HCT116 (cell line): Measurements from ENCODE around the gene AFF1.

Experiments
- EZH2 ChIP-seq: fragments of 200-600 bp; sonication (generic); IDR thresholded peaks from 2 replicates; pipeline ENCODE4 v1.6.1; 2017; ENCODE audit warnings: antibody characterized with exemption, mixed run types
- POLR2A ChIP-seq: IDR thresholded peaks from 2 replicates; pipeline ENCODE4 v1.7.0; 2011; ENCODE audit warnings: borderline replicate concordance; ENCODE audit not compliant: insufficient read depth, insufficient read length; ENCODE audit errors: extremely low read depth
- POLR2AphosphoS5 ChIP-seq: IDR thresholded peaks from 2 replicates; pipeline ENCODE4 v1.6.1; 2011; ENCODE audit warnings: mild to moderate bottlenecking, low read depth, low read length, moderate library complexity
- RAD21 ChIP-seq: IDR thresholded peaks from 2 replicates; pipeline ENCODE4 v1.6.1; 2012; ENCODE audit warnings: low read depth, mild to moderate bottlenecking
- YY1 ChIP-seq: IDR thresholded peaks from 2 replicates; pipeline ENCODE4 v1.6.1; 2011; ENCODE audit warnings: low read length, low read depth, moderate library complexity, mild to moderate bottlenecking; ENCODE audit not compliant: insufficient replicate concordance; ENCODE audit errors: extremely low read depth
- TF ChIP-seq, protein P1 (sequence below): IDR thresholded peaks from 2 replicates; pipeline ENCODE4 v1.6.1; 2011; ENCODE audit warnings: mild to moderate bottlenecking, low read length, moderate library complexity; ENCODE audit not compliant: insufficient replicate concordance; ENCODE audit errors: extremely low read depth
- TF ChIP-seq, protein P2 (sequence below), 3 experiments: fragments of 200-600 bp in 1 of 3; sonication (generic) in 1 of 3; IDR thresholded peaks in 2 of 3; conservative IDR thresholded peaks in 1 of 3; 2 replicates each; pipeline ENCODE4 v1.5.1; 2012 to 2017; ENCODE audit warnings: low read depth in 2 of 3, low read length in 2 of 3, antibody characterized with exemption in 1 of 3, borderline replicate concordance in 1 of 3, control low read depth in 1 of 3, mild to moderate bottlenecking in 1 of 3, mixed read lengths in 1 of 3, mixed run types in 1 of 3, moderate library complexity in 1 of 3; ENCODE audit not compliant: insufficient read depth in 1 of 3
- TF ChIP-seq, protein P3 (sequence below): IDR thresholded peaks from 2 replicates; pipeline ENCODE4 v1.6.1; 2012; ENCODE audit warnings: low read depth

DNA sequence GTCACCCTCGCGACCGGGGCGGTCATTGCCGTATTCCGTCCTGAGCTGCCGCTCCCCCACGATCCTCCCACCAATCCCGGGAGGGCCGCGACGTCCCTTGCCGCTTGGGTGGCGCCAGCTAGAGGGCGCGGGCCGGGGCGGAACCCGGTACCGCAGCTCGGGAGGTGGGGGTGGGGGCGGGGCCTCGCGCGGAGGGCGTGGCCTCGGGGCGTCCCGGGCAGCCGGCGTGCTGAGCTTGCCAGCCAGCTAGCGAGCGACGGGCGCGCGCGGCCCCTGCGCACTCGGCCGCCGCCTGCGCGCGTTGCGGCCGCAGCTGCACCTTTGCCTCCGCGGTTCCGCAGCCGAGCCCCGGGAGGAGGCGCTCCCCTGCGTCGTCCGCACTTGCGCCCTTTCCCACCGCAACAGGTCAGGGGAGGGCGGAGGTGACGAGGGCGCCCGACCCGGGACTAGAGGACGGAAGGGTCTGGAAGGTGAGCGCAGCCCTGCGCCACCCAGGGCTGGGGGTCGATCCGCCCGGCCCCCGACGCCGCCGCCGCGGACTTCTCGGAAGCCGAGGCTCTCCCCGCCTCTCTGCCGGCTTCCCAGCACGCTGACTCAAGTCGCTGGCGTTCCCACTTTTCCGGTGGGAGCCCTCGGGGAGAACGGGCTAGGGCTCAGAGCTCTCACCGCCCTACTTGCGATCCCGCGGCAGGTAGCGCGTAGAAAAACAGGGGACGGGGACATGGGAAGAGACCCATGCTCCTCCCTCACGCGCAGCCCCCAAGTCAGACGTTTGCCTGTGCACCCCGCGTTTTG lies at the start of gene AFF1:
- peak; percentile 60 for TF ChIP-seq YY1
- no peak for TF ChIP-seq RAD21
- TF ChIP-seq, protein P1, sequence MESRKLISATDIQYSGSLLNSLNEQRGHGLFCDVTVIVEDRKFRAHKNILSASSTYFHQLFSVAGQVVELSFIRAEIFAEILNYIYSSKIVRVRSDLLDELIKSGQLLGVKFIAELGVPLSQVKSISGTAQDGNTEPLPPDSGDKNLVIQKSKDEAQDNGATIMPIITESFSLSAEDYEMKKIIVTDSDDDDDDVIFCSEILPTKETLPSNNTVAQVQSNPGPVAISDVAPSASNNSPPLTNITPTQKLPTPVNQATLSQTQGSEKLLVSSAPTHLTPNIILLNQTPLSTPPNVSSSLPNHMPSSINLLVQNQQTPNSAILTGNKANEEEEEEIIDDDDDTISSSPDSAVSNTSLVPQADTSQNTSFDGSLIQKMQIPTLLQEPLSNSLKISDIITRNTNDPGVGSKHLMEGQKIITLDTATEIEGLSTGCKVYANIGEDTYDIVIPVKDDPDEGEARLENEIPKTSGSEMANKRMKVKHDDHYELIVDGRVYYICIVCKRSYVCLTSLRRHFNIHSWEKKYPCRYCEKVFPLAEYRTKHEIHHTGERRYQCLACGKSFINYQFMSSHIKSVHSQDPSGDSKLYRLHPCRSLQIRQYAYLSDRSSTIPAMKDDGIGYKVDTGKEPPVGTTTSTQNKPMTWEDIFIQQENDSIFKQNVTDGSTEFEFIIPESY = no peak
- peak; percentile 49 for TF ChIP-seq POLR2A
- peak; percentile 92 for TF ChIP-seq POLR2AphosphoS5
- TF ChIP-seq, protein P2, sequence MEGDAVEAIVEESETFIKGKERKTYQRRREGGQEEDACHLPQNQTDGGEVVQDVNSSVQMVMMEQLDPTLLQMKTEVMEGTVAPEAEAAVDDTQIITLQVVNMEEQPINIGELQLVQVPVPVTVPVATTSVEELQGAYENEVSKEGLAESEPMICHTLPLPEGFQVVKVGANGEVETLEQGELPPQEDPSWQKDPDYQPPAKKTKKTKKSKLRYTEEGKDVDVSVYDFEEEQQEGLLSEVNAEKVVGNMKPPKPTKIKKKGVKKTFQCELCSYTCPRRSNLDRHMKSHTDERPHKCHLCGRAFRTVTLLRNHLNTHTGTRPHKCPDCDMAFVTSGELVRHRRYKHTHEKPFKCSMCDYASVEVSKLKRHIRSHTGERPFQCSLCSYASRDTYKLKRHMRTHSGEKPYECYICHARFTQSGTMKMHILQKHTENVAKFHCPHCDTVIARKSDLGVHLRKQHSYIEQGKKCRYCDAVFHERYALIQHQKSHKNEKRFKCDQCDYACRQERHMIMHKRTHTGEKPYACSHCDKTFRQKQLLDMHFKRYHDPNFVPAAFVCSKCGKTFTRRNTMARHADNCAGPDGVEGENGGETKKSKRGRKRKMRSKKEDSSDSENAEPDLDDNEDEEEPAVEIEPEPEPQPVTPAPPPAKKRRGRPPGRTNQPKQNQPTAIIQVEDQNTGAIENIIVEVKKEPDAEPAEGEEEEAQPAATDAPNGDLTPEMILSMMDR (IDR thresholded peaks at IDR 0.05 in 2 of 3, conservative IDR thresholded peaks at IDR 0.05 in 1 of 3; ENCODE audit: borderline replicate concordance in 1 of 3, insufficient read depth in 1 of 3, low read depth in 2 of 3, low read length in 2 of 3) = peak in 2 of 3 experiments; percentile 13 to 38; a peak in 2 of 6 replicates
- TF ChIP-seq EZH2 = no peak
- TF ChIP-seq, protein P3, sequence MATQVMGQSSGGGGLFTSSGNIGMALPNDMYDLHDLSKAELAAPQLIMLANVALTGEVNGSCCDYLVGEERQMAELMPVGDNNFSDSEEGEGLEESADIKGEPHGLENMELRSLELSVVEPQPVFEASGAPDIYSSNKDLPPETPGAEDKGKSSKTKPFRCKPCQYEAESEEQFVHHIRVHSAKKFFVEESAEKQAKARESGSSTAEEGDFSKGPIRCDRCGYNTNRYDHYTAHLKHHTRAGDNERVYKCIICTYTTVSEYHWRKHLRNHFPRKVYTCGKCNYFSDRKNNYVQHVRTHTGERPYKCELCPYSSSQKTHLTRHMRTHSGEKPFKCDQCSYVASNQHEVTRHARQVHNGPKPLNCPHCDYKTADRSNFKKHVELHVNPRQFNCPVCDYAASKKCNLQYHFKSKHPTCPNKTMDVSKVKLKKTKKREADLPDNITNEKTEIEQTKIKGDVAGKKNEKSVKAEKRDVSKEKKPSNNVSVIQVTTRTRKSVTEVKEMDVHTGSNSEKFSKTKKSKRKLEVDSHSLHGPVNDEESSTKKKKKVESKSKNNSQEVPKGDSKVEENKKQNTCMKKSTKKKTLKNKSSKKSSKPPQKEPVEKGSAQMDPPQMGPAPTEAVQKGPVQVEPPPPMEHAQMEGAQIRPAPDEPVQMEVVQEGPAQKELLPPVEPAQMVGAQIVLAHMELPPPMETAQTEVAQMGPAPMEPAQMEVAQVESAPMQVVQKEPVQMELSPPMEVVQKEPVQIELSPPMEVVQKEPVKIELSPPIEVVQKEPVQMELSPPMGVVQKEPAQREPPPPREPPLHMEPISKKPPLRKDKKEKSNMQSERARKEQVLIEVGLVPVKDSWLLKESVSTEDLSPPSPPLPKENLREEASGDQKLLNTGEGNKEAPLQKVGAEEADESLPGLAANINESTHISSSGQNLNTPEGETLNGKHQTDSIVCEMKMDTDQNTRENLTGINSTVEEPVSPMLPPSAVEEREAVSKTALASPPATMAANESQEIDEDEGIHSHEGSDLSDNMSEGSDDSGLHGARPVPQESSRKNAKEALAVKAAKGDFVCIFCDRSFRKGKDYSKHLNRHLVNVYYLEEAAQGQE = no peak
